NCI-H526 (cell line): ENCODE data around the gene NUP107.
"Not testable (repeated sequence)": the region's sequence is repeated elsewhere in the genome, so short reads cannot be mapped to it uniquely, and the experiment has no call there.

Experiments
- DNase-seq, 2 experiments: peaks; one replicate each; lab custom pipeline; 2025; lab: John Stamatoyannopoulos, UW

NUP107 gene

DNA sequence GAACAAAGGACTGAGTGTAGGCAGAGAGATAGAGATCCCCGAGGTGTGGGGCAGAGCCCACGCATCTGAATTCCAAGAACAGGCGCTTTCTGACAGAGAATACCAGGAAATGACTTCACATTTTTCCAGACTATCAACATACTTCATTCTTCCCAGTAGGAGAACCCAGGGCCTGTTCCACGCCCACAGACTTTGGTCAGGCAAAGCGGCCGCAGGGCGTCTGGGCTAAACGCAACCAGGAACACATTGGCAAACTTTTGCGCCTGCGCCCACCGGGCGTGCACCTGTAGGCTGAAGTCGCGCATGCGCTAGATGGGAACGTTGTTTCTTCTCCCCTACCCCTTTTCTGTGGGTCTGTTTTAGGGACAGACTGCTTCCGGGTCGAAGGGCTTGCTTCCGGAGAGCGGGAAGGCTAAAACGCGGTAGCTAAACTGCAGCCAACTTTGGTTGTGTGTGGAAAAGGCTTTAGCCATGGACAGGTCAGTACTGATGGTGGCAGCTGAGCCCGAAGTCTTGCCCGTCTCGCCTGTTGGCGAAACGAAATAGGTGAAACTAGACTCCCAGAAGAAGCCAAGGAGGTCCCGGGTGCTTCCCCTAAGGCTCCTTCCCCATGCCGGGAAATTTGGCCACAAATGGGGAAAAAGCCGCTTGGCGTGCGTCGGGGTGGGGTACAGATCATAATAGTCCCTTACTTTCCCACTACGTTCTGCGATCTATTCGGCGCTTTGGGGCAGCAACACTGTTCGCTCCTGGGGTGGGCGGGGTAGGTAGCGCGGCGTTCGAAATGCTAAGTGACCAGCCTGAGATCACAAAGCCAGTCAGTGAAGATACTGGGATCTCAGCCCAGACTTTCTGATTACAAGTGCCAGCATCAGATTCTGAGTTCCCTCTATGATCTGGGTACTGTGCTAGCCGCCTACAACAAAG lies at the start of gene NUP107:
Gene NUP107, plus strand, starts transcription at position 384 of the 927 bp plus-strand sequence. Its CDS starts 88 bp downstream, at position 472.
- DNase-seq: peak; percentile 98 to 99

GRCh38 chr12:68637439-68637838 lies 49.3 kb upstream of the NUP107 start:
- DNase-seq: not testable (repeated sequence)

DNA sequence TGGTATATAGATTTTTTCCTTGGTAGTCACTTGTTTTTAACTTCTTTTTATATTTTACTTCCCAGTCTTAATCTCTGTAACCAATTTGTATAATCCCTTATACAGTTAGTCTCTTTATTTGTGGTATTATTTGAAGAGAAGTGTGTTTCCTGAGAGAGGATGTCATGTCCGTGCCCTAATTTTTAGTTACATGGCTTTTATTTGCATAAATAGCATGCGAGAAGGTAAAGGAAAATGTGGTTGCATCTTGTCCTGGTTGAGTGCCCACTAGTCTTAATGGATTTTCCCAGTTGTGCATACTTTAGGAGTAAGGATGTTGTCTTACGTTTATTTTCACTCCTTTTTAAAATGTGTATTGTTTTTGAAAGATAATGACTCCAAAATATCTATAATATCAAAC lies 48.6 kb upstream of the NUP107 start:
- DNase-seq: peak; percentile 24 to 52

- DNase-seq: no peak
Measured at GRCh38 chr12:68638721-68639395, 47.9 kb upstream of the NUP107 start.

- no peak for DNase-seq
Measured at GRCh38 chr12:68639396-68639767, 47.4 kb upstream of the NUP107 start.

- DNase-seq: no peak
Measured at GRCh38 chr12:68641138-68641537, 45.6 kb upstream of the NUP107 start.

GRCh38 chr12:68646484-68646883 lies 40.3 kb upstream of the NUP107 start:
- DNase-seq: no peak

GRCh38 chr12:68647507-68647906 lies 39.3 kb upstream of the NUP107 start:
- no peak for DNase-seq

GRCh38 chr12:68648179-68648578 lies 38.6 kb upstream of the NUP107 start:
- no peak for DNase-seq

- DNase-seq: peak in 1 of 2 experiments; percentile 13
Measured at GRCh38 chr12:68665016-68665569, 21.7 kb upstream of the NUP107 start.

- no peak for DNase-seq
Measured at GRCh38 chr12:68667291-68667690, 19.5 kb upstream of the NUP107 start.

GRCh38 chr12:68667896-68668295 lies 18.9 kb upstream of the NUP107 start:
- no peak for DNase-seq

DNA sequence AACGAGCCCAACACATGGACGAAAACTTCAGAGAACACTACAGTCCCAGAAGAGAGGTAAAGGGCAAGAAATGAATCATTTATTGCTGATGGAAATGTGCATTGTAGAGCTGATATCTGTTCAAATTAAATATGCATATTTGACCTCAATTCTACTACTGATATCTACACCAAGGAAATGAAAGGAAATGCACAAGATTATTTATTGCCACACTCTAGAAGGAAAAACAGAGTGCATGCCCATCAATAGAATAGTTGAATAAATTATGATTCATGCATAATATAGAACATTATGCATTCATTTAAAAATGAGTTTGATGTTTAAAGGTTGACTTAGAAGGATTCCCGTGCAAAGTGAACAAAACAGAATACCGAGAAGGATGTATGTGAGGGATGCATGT lies 15.6 kb upstream of the NUP107 start:
- no peak for DNase-seq

- DNase-seq: no peak
Measured at GRCh38 chr12:68673788-68674187, 13.0 kb upstream of the NUP107 start.

- no peak for DNase-seq
Measured at GRCh38 chr12:68674376-68674775, 12.4 kb upstream of the NUP107 start.

GRCh38 chr12:68675101-68675842 lies 11.5 kb upstream of the NUP107 start:
- no peak for DNase-seq

- DNase-seq: not testable (repeated sequence)
Measured at GRCh38 chr12:68676854-68677253, 9.9 kb upstream of the NUP107 start.

DNA sequence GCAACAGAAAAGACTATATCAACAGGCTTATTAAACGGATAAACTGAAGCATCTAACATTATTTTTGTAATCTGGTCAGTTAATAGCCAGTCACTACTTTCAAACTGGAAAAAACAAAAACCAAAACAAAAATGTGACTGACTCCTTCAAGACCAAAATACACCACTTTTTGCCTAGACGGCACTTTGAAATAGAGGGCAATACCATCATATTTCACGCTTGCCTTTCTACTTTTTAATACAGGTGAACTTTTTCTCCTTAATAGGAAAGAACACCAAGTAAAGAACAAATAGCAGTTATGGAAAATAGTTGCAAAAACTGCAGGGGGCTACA lies 550 bp upstream of the NUP107 start:
- no peak for DNase-seq

GRCh38 chr12:68695454-68695853 lies 8.7 kb downstream of the NUP107 start:
- DNase-seq: no peak

DNA sequence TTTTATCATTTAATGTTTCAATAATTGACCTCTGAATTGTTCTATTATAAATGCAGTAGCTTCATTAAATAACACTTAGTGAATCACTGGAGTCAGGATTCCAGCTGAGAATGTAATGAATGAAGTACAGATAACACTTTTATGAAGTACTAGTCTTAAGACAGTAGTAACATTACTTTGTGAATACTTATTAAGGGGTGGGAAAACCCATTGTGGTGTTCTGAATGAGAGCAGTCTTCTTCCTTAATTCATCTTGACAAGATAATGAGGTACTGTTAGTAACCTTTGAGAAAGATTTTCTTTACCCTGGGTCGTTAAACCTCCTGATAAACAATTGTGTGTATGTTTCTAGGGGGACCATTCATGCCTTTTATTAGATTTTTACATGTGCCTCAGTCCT lies 12.7 kb downstream of the NUP107 start:
- DNase-seq: no peak

DNA sequence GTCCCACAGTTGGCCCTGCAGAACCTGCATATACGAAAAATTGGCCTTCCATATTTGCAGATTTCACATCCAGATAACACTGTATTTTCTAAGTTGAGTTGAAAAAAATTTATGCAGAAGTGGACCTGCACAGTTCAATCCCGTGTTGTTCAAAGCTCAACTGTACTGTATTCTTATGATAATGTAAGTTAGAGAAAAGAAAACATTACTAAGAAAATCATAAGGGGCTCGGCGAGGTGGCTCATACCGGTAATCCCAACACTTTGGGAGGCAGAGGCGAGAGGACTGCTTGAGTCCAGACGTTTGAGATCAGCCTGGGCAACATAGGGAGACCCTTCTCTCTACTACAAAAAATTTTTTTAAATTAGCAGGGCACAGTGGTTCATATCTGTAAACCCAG lies 41.0 kb downstream of the NUP107 start:
- no peak for DNase-seq

- DNase-seq: no peak
Measured at GRCh38 chr12:68733661-68734071, 46.9 kb downstream of the NUP107 start.
